Tibial artery (tissue), 4 donors: ENCODE results near the gene SIRT3.

Experiments
- DNase-seq, 2 donors: peaks; one replicate each; pipeline ENCODE4 v3.0.0-alpha.2; 2019
- H3K27ac ChIP-seq, 2 donors: fragments of 200-600 bp; sonication (generic) in 1 of 2; 1 replicate in 1 of 2; 2 replicates in 1 of 2; pipeline ENCODE4 v1.5.1; 2018 to 2019; ENCODE audit warnings: mild to moderate bottlenecking in 1 of 2
- H3K27me3 ChIP-seq, 2 donors: fragments of 200-600 bp; sonication (generic) in 1 of 2; one replicate each; pipeline versions ENCODE4 v1.5.1 to v1.6.0; 2016 to 2019
- H3K36me3 ChIP-seq, 3 donors: fragments of 200-600 bp; sonication (generic) in 2 of 3; one replicate each; pipeline ENCODE4 v1.5.1; 2016 to 2019; ENCODE audit warnings: mild to moderate bottlenecking in 2 of 3
- H3K4me1 ChIP-seq, 4 donors: fragments of 200-600 bp; sonication (generic) in 2 of 4; 1 replicate in 3 of 4; 2 replicates in 1 of 4; pipeline ENCODE4 v1.5.1; 2016 to 2019
- H3K4me3 ChIP-seq, 2 donors: fragments of 200-600 bp; sonication (generic) in 1 of 2; 1 replicate in 1 of 2; 2 replicates in 1 of 2; pipeline ENCODE4 v1.5.1; 2018 to 2019; ENCODE audit warnings: mild to moderate bottlenecking in 2 of 2
- H3K9me3 ChIP-seq, 3 donors: fragments of 200-600 bp; sonication (generic) in 1 of 3; one replicate each; pipeline ENCODE4 v1.5.1; 2016 to 2019
- intact Hi-C: fragments of 100-400 bp; cut with DNase I; formaldehyde crosslinking; loops from one replicate; pipeline ENCODE4 v1.15.0; 2023; ENCODE audit warnings: low total_unique reads
- TF ChIP-seq, protein P1 (sequence below), 2 experiments: fragments of 200-600 bp in 1 of 2; fragments of 450-650 bp in 1 of 2; IDR thresholded peaks; one replicate each; pipeline ENCODE4 v1.5.1; 2017 to 2019; ENCODE audit warnings: antibody characterized with exemption in 2 of 2, mild to moderate bottlenecking in 1 of 2, moderate library complexity in 1 of 2

The SIRT3 gene

GRCh38 chr11:256952-257737, 21.0 kb upstream of the SIRT3 start:
- H3K9me3 ChIP-seq = no peaks in the 10 kb centered on the region
- H3K36me3 ChIP-seq = peaks cover 0 to 19% (median 15%) of the 10 kb centered on the region in 3 donors
- no peaks in the 10 kb centered on the region for H3K4me1 ChIP-seq
- no peak for DNase-seq
- TF ChIP-seq, protein P1, sequence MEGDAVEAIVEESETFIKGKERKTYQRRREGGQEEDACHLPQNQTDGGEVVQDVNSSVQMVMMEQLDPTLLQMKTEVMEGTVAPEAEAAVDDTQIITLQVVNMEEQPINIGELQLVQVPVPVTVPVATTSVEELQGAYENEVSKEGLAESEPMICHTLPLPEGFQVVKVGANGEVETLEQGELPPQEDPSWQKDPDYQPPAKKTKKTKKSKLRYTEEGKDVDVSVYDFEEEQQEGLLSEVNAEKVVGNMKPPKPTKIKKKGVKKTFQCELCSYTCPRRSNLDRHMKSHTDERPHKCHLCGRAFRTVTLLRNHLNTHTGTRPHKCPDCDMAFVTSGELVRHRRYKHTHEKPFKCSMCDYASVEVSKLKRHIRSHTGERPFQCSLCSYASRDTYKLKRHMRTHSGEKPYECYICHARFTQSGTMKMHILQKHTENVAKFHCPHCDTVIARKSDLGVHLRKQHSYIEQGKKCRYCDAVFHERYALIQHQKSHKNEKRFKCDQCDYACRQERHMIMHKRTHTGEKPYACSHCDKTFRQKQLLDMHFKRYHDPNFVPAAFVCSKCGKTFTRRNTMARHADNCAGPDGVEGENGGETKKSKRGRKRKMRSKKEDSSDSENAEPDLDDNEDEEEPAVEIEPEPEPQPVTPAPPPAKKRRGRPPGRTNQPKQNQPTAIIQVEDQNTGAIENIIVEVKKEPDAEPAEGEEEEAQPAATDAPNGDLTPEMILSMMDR (IDR thresholded peaks at IDR 0.05) = no peak
- H3K27ac ChIP-seq = no peak overlapping the region
- intact Hi-C loops = loop anchor here (10.0 kb wide), 1 partner anchor 48 kb away; the partner anchor contains the start of gene IFITM2
- H3K27me3 ChIP-seq = peaks cover 0 to 14% of the 10 kb centered on the region in 2 donors
- no peak overlapping the region for H3K4me3 ChIP-seq

GRCh38 chr11:255816-256215, 19.7 kb upstream of the SIRT3 start:
- TF ChIP-seq, protein P1 (IDR thresholded peaks at IDR 0.05) = no peak
- Histone ChIP-seq H3K36me3 (peaks cover 0 to 33% (median 27%) of the 10 kb centered on the region in 3 donors), H3K9me3 (no peaks in the 10 kb centered on the region), H3K27ac (no peak overlapping the region), H3K4me3 (no peak overlapping the region), H3K27me3 (peaks cover 0 to 14% of the 10 kb centered on the region in 2 donors), H3K4me1 (no peaks in the 10 kb centered on the region)
- intact Hi-C loops = loop anchor here (10.0 kb wide), 1 partner anchor 49 kb away; the partner anchor contains the start of gene IFITM2
- DNase-seq = peak in 1 of 2 donors; percentile 40

GRCh38 chr11:255176-255575, 19.0 kb upstream of the SIRT3 start:
- peaks cover 0 to 14% of the 10 kb centered on the region in 2 donors for H3K27me3 ChIP-seq
- TF ChIP-seq, protein P1 (IDR thresholded peaks at IDR 0.05) = no peak
- H3K36me3 ChIP-seq = peaks cover 0 to 39% (median 33%) of the 10 kb centered on the region in 3 donors
- no peaks in the 10 kb centered on the region for H3K9me3 ChIP-seq
- intact Hi-C loops = loop anchor here (10.0 kb wide), 1 partner anchor 50 kb away; the partner anchor contains the start of gene IFITM2
- DNase-seq = no peak
- no peaks in the 10 kb centered on the region for H3K4me1 ChIP-seq
- H3K4me3 ChIP-seq = no peak overlapping the region
- H3K27ac ChIP-seq = no peak overlapping the region

DNA sequence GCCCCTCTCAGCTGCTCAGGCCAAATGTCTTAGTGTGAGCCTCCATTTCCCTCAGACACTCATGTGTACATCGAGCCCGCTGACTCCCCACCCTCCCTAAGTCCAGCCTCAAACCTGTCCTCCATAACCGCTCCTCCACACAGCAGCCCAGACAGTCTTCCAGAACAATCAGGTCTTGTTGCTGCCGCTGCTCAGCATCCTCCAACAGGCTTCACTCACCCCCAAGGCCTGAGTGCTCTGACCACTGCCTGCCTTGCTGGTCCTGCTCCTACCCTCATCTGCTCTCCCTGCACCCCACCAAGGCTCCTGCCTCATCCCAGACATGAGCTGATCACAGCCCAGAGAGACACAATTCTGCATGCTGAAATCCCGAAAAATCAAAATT, 17.7 kb upstream of the SIRT3 start:
- intact Hi-C loops = loop anchor here (10.0 kb wide), 1 partner anchor 51 kb away; the partner anchor contains the start of gene IFITM2
- Histone ChIP-seq H3K4me1 (no peaks in the 10 kb centered on the region), H3K4me3 (no peak overlapping the region), H3K27ac (no peak overlapping the region), H3K36me3 (peaks cover 3 to 50% (median 46%) of the 10 kb centered on the region in 3 donors), H3K27me3 (peaks cover 0 to 10% of the 10 kb centered on the region in 2 donors), H3K9me3 (no peaks in the 10 kb centered on the region)
- TF ChIP-seq, protein P1 (IDR thresholded peaks at IDR 0.05) = no peak
- peak in 1 of 2 donors; percentile 39 for DNase-seq

DNA sequence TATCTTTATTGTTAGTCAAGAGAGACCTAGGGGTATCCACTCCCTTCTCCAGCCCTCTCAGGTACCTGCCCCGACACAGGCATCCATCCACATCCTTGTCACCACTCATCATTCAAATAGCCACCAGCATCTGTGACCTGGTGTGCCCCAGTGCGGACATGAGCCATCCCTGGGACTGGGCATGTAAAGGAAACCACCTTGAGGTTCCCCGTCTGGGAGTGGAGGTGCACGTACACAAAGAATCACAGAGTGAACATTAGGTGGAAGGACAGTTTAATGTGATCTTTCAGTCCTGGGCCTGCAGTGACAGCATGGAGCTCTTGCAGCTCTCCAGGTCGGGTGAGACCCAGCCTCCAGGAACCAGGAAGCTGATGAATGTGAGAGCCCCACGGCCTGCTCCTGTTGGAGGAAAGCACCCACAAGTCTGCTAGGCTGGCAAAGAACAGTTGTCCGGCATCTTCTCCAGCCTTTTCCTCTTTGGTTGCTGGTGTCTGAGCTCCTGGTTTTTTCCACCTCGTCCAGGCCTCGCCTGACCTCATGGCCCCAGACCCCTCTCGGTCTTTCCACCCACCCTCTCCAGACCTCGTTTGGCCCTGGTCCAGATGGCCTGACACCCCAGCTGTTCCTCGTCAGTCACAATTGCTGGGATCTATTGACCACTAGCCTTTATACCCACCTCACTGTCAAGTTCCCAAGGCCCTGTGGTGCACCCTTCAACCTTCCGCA, 17.2 kb upstream of the SIRT3 start:
- Histone ChIP-seq H3K9me3 (no peaks in the 10 kb centered on the region), H3K4me3 (no peak overlapping the region), H3K27me3 (peaks cover 0 to 8% of the 10 kb centered on the region in 2 donors), H3K27ac (no peak overlapping the region), H3K4me1 (no peaks in the 10 kb centered on the region), H3K36me3 (peaks cover 9 to 56% (median 51%) of the 10 kb centered on the region in 3 donors)
- TF ChIP-seq, protein P1 (IDR thresholded peaks at IDR 0.05) = no peak
- intact Hi-C loops = loop anchor here (10.0 kb wide), 1 partner anchor 51 kb away; the partner anchor contains the start of gene IFITM2
- no peak for DNase-seq
